Measurements from ENCODE around the gene MAGI2.

DNA sequence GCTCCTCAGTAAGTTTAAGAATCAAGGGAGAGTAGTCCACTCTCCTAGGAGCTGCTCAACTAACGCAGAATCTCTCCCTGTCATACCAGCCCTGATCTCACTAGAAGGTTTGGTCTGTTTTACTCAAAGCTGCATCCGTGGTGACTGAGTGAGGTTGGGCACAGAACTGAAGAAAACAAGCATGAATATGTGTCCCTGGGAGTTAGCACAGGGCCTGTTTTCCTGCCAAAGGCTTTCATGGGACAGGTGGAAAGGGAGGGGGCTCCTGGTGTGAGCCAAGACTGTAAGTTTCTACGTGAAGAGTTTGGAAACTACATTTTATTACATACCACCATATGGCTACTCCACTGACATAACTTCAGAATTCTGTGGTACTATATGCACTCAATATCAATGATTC is 705.9 kb downstream of the MAGI2 start:
- TF ChIP-seq, protein P1, sequence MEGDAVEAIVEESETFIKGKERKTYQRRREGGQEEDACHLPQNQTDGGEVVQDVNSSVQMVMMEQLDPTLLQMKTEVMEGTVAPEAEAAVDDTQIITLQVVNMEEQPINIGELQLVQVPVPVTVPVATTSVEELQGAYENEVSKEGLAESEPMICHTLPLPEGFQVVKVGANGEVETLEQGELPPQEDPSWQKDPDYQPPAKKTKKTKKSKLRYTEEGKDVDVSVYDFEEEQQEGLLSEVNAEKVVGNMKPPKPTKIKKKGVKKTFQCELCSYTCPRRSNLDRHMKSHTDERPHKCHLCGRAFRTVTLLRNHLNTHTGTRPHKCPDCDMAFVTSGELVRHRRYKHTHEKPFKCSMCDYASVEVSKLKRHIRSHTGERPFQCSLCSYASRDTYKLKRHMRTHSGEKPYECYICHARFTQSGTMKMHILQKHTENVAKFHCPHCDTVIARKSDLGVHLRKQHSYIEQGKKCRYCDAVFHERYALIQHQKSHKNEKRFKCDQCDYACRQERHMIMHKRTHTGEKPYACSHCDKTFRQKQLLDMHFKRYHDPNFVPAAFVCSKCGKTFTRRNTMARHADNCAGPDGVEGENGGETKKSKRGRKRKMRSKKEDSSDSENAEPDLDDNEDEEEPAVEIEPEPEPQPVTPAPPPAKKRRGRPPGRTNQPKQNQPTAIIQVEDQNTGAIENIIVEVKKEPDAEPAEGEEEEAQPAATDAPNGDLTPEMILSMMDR (conservative IDR thresholded peaks at IDR 0.05 in 1 of 2, IDR thresholded peaks at IDR 0.05 in 1 of 2; ENCODE audit: extremely low read depth in 1 of 2, insufficient read depth in 1 of 2, low read depth in 1 of 2, low read length in 2 of 2): no peak
- TF ChIP-seq EZH2 (IDR thresholded peaks at IDR 0.05; ENCODE audit: borderline replicate concordance, low read length): no peak
